SIG-M5 treated with dmso at 0.1 percent for 504 hours (cell line): ENCODE results near the gene ENAM.
"Not testable (repeated sequence)": the region's sequence is repeated elsewhere in the genome, so short reads cannot be mapped to it uniquely, and the experiment has no call there.

Source experiments
- DNase-seq: peaks from one replicate; lab custom pipeline; 2025; ENCODE audit not compliant: unreplicated experiment; lab: John Stamatoyannopoulos, UW

ENAM gene

DNA sequence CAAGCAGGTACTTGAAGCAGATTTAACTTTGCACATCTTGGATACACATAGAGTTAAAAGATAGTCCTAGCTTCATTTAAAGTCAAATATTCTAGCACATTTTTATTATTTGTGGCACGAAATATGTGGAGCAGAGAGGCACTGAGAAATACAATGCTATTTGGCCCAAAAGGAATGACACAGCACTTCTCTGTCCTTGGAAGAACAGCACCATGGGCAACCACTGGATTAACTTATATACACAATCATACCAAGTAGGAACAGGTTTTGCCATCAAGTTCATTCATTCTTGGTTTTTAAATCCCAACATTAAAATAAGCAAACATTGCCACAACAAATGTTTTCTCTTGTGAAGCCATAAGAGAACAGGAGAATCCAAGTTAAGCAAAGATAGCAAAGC is 924 bp upstream of the ENAM start:
- no peak for DNase-seq

DNA sequence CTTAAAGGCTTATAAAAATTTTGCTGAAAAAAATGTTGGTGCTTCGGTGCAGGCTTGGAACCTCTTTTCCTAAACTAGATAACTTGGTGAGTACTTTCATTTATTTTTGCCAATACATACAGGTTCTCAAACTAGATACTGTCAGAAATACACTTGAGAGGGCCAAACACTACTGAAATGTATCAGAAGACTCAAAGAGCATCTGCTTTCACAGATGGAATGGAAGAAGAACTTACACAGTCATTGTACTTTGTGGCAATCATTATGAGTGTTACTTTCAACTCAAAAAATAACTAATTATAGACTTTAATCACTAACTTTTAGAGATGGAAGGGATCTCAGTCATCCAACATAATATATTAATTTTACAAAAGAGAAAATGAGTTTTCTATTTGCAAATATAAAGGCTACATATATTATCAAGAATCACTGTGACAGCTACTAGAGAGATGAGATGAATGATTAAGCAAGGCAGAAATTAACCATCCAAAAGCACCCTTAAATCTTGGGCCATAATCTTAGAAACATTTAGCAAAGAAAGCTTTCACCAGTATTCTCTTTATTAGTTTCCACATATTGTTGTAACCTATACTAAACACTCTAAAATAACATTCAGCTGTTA is 1.0 kb downstream of the ENAM start:
- DNase-seq: no peak

DNA sequence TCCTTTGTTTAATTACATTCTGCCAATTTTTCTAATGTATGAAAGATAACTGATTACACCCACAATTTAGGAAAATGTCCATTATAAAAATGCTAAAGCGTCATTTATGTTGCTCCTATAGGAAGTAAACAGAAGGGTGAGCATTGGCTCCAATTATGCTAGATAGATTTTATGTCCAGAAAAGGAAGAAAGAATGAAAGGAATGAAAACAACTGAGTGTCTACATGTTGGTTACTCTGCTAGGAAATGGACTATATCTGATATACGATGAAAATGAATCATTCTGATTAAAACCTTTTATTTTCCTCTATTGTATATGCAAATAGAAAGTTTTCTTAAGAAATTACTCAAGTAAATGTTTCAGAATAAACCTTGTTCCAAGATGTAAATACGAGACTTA is 1.6 kb downstream of the ENAM start:
- DNase-seq: no peak

DNA sequence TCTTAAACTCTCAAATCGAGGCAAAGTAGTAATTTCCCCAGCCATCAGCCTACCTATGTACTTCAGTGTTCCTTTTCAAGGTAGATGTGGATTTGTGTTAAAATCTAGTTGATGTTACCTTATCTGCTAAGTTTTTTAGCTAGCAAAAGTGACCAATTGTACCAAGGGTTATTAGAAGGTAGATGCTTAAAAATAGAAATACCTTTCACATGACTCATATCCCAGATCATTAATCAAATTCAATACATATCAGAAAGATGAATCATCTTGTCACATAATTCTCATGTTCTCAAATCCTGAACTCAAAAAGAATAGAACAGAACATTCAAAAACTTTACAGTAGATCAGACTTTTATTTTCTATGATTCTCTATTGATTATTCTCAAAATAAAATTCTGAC is 3.5 kb downstream of the ENAM start:
- DNase-seq: no peak

DNA sequence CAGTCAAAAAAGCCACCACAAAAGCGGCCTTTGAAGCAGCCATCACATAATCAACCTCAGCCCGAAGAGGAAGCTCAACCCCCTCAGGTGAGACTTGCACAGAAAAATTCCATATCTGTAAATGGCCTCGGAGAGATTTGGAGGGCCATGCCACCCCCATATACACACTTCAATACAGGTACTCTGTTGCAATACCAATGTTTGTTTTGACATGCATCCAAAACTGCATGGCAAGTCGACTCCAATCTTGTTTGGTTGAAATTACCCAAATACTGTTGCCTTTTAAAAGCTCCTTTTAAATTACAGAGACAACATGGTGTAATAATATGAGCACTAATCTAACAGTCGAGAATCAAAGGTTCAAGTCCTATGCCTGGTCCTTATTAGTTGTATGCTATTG is 5.9 kb downstream of the ENAM start:
- no peak for DNase-seq

DNA sequence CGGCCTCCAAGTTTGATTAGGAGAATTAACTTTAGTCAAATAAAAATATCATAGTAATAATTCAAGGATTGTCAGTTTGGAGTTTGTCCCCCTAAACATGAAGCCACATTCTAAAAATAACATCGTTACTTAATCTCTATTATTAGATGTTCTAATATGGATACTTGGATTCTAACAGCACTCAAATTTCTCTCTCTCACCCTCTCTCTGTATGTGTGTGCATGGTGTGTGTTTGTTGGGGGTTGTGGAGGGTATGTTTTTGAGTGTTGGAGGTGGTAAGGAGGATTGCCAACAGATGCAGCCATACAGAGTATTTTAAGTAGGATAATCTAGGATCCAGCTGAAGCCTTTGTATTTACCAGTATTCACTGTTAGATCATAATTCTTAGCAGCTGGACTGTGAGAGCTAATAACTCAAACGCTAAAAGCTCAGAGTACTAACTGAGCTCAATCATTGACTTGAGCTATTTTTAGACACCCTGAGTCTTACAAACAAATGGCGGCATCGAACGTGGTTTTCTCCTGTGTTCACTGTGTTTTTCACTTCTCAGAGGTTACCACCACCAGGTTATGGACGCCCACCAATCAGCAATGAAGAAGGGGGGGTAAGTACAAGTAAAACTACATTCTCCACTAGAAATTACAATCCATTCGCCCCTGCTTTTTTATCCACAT is 8.8 kb downstream of the ENAM start:
- DNase-seq: no peak

DNA sequence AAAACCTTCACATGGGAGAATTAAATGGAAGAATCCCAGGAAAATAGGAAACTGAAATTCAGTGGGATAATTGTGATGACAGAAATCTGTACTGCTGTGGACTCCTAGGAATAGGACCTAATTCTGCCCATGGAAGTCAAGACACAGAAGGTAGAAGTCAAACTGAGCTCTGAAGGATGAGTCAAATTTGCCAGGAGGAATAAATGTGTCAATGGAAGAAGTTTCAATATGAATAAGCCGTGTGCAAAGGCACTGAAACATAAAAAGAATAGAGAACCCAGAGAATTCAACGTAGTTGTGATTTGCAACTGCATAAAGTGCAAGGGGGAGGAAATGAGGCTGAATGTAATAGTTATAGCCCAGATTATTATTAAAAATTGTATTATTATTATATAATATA is 11.6 kb downstream of the ENAM start:
- DNase-seq: no peak

DNA sequence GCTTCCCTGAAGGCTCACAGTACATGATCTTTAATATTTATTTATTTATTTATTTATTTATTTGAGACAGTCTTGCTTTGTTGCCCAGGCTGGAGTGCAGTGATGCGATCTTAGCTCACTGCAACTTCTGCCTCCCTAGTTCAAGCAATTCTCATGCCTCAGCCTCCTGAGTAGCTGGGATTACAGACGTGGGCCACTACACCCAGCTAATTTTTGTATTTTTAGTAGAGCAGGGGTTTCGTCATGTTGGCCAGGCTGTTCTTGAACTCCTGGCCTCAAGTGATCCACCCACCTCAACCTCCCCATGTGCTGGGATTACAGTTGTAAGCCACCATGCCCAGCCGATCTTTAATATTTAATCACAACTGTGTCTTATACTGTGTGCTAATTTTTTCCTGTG is 22.2 kb downstream of the ENAM start:
- not testable (repeated sequence) for DNase-seq

DNA sequence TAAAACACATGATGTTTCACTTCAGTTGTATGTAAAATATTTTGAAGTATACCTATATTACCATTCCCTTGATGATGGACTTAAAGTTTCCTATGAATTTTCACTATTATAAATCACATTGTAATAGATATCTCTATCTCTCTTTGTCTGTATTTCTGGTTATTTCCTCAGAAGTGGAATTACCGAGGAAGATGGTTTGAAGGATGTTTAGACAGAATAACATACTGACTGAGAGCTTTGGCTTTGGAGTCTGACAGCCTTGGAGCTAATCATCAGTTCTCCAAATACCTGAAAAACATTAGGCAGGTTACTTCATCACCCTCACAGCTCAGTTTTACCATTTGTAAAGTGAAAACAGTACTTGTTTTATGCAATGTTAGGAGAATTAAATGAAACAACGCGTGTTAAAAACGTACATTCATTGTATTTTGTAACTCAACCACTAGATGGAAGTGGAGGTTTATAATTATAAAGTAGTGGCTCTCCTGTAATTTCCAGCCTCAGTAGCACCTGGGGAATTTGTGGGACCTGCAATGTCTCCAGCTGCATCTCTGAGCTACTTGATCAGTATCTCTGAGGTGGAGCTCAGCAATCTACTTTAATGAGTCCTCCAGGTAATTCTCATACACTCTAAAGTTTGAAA is 23.4 kb downstream of the ENAM start:
- DNase-seq: peak; percentile 44

DNA sequence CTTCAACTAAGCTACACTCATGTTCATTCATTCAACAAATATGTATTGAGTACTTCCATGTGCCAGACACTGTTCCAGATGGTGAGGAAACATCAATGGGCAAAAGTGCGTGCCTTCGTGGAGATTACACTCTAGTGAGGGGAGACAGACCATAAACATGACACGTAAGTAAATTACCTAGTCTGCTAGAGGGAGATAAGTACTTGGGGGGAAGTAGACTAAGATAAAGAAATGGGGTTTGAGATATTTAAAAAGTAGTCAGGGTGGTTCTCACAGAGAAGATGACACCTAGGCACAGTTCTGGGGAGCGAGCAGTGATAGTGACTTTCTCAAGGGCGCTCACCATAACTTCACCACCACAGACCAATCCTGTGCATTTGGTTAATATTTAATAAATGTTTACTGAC is 26.1 kb downstream of the ENAM start:
- no peak for DNase-seq

DNA sequence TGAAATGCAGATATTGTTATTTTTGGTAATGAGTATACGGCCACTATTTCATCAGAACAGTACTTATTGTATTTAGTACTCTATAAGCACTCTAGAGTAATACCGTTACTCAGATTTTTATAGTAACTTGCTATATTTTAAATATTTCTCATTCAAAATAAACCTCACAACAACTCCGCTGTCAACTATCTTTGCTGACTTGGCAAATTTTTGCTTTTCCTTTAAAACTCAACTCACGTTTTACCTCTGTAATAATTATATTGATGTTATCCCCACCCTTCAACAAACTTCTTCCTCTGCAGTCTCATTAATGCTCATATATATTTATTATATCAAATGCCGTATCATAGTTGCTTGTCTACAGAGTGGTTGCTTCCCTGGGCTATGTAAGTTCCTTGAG is 28.8 kb downstream of the ENAM start:
- DNase-seq: no peak

DNA sequence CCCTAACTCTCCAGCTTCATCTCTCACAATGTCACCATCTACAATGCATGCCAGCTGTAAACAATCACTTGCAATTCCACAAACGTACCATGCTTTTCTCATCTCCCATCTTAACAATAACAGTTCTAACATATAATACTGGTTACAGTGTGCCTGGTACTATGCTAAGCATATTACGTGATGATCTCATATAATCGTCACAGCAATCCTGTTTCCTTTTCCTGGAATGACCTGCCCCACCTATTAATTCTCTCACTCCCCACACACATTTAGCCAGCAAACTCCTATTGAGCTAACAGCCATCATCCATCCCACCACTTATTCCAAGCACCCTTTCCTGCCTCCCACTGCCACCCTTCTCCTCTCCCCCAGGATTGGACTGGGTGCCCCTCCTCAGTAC is 29.9 kb downstream of the ENAM start:
- no peak for DNase-seq

DNA sequence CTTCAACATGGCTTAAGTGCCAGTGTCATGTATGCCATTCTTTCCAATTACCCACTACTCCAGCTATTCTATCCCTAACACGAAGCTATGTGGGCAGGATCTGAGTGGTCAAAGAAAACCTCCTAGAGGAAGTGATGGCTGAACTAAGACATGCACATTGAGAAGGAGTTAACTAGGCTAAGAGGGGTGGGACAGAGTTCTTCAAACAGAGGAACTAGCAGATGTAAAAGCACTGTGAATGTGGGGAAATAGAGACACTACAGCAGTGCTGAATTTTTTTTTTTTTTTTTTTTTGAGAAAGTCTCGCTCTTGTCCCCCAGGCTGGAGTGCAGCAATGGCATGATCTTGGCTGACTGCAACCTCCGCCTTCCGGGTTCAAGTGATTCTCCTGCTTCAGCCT is 31.6 kb downstream of the ENAM start:
- DNase-seq: peak; percentile 2

DNA sequence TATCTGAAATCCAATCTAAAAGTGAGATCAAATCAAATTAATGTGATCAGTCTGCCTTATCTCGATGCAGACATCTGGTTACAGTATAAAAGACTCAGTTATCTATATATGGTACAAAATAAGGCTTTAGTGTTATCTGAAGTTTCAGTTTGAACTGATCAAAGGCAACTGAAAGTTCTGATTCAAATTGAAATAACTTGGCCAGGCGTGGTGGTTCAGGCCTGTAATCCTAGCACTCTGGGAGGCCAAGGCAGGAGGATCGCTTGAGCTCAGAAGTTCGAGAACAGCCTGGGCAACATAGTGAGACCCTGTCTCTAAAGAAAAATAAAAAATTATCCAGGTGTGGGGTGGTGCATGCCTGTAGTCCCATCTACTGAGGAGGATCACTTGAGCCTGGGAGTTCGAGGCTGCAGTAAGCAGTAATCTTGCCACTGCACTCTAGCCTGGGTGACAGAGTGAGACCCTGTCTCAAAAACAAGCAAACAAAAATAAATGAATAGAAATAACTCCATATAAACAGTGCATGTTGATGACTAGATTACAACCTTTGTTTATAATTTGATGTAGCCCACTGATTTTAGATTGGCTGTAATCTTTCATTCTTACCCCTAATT is 32.9 kb downstream of the ENAM start:
- not testable (repeated sequence) for DNase-seq

DNA sequence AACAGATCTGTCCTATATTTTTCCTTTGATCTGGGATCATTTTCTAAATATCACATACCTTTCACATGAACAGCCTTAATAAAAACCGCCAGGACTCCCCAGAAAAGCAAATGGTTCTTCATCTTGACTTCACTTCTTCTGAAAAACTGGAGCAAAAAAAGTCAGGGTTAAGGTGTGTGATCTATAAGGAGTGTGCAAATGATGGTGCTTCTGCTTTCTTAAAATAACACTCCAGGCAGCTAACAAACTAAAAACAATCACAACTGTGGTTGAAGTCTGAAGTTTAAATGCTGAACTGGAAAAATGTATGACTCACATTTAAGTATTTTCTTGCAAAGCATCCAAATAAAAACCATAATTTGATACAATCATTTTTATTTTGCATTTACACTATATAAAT is 37.8 kb downstream of the ENAM start, which contains the start of gene JCHAIN:
TSS of gene JCHAIN (minus strand) at position 140 of the 400 bp plus-strand sequence. CDS start at position 122, 18 bp downstream.
- DNase-seq: no peak

DNA sequence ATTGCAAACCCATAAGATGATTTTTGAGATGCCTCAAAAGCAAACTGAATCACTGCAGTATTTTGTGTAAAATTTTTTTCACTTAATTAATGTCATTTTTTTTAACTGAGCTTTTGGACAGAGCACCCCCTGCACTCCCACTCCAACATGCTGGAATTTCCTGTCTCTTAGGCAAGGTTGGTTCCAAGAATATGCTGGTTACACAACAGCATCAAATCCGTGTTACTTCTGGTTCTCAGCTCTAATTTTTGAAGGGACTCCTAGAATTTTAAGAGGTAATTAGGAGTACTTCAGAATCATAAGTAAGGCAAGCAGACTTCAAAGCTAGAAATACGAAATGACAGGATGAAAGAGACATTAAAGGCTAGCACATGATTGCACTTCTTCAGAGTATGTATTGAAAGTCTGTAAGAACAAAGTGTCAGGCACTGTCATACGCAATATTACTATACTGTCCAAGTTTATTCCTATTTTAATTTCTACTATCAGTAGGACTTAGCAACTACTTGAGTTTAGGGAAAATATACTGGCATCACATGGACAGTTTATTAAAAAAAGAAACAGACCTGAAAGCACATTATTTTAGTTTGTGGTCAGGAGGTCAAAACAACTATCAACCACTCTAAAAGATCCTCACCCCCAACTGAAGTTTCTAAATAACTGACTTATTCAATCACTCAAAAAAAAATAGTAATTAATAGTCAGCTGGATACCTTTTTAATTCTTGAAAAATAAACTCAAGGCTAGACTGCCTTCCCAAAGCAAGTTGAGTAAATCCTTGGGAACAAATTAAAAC is 39.4 kb downstream of the ENAM start:
- DNase-seq: no peak

DNA sequence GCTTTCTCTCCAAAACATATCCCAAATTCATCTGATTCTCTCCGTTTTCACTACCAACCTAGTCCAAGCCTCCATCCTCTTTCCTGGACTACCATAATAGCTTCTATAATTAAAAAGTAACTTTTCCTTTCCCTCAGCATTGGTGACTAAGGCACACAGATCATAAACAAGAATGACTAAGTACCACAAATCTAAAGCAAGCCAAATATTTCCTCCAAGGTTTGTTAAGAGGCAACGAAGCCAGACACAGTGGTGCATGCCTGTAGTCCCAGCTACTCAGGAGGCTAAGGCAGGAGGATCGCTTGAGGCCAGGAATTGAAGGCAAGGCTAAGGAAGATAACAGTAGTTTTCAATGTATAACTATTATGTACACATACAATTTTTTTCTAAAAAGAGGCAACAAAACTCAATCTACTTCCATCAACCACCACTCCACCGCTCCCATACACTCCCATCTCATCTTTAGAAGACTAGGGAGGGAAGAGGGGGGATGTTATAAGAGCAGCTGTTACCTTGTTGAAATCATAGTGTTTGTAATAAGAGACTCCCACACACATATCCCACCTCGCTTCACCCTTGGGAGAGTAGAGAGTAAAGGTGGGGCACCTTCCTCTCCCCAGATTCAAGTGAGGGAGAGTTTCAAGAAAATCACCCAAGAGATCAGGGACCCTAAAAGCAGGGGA is 41.9 kb downstream of the ENAM start:
- DNase-seq: no peak

DNA sequence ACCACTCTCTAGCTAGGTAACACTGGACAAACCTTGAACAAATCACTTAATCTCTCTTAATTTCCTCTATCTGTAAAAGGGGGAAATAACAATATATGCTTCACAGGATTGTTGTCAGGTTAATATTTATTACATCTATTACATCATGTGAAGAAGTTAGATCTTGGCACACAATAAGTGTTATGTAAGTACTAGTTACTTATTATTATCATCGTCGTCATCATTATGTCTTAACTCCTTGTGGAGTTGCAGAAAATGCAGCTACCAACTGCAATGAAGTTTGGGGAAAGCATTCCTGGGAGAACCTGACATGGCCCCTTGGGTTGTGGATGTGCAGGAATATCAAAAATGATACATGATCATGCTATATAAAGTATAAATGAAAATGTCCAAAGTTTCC is 42.5 kb downstream of the ENAM start:
- no peak for DNase-seq

DNA sequence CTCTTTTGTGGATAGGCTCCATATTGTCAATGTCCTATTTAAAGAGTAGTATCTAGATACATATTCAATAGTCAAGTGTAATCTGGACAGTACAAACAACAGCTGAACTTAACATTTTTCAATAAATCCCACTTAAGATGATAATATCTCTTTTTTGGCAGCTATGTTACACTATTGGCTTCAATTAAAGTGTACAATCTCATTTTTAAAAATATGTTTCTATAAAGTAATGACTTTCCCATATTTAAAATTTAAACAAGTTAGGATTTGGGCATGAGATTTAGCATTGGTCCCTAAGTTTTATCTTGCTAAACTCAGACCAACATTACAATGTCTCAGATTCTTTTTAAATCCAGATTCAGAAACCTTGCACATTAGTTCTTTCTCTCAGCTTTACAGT is 45.6 kb downstream of the ENAM start:
- DNase-seq: no peak

DNA sequence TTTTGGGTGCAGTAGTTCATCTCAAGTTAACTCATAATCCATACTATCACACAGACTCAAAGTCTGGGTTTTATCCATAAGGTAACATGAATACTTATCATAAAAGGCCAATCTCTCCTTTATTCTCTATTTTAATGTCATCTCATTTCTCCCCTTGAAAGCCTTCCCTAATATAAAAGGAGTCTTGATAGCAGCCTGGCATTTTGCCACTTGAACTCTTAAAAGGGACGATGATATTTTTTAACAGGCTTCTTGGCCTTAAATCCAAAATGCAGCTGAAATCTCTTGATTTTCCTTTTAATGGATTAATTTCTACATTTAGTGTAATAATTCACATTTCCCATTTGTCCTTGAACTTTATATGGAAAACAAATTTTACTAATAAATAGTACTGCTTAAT is 46.2 kb downstream of the ENAM start:
- no peak for DNase-seq
